OCI-LY7 (cell line): ENCODE measurements around the gene PAK3. TPM values are rescaled to one million over a fixed set of nuclear protein-coding genes. Genes with fewer than 3 reads are reported as not detected.

Experiments
- small RNA-seq: library from RNA; depleted of rRNA; stranded (forward); fragments of <200 nt; gene quantifications from one replicate; pipeline ENCODE3, GENCODE V24; 2014
- total RNA-seq, 2 experiments: library from RNA; depleted of rRNA in 1 of 2; stranded (reverse); fragments of >200 nt in 1 of 2; shearing (Covaris generic) in 1 of 2; gene quantifications; 2 replicates each; pipeline ENCODE4 v1.2.3, GENCODE V29; 2014 to 2022

PAK3 gene
- total RNA-seq, 2 experiments from 2014 or later: not detected

Small RNA genes within 50 kb of the gene (small RNA-seq; reads per million reads assigned to genes)
- not detected for gene FCF1P4

Other genes starting within 250 kb of the PAK3 start
- gene CAPN6, start 174.3 kb downstream of the PAK3 start, total RNA-seq (2014; rRNA removed; shearing (Covaris generic)): not detected in 2 replicates
- not detected in 2 replicates for gene CAPN6, start 174.3 kb downstream of the PAK3 start, total RNA-seq (2022)